Activated CD4-positive, alpha-beta T cell treated with anti-CD3 and anti-CD28 coated beads for 36 hours (primary cell): Measurements from ENCODE around the gene OR5M3. TPM values are rescaled to one million over a fixed set of nuclear protein-coding genes. Genes with fewer than 3 reads are reported as not detected.

Experiments
- total RNA-seq, 2 experiments: library from RNA; stranded (reverse); gene quantifications; one replicate each; pipeline ENCODE4 v1.2.3, GENCODE V29; 2021

OR5M3 gene
- total RNA-seq, 2 experiments from 2014 or later, result not detected

Other genes with a start within 250 kb of the OR5M3 start
- gene OR5T2, start 239.1 kb downstream of the OR5M3 start, total RNA-seq, result not detected
- not detected for gene OR5T3, start 221.1 kb downstream of the OR5M3 start, total RNA-seq
- not detected for gene OR5T1, start 199.2 kb downstream of the OR5M3 start, total RNA-seq
- not detected for gene OR8H1, start 181.1 kb downstream of the OR5M3 start, total RNA-seq
- gene OR8K3, start 158.2 kb downstream of the OR5M3 start, total RNA-seq, result not detected
- not detected for gene OR8K1, start 127.3 kb downstream of the OR5M3 start, total RNA-seq
- gene OR8J1, start 119.1 kb downstream of the OR5M3 start, total RNA-seq, result not detected
- gene OR8U1, start 97.7 kb downstream of the OR5M3 start, total RNA-seq, result not detected
- not detected for gene OR5AL1, start 60.7 kb downstream of the OR5M3 start, total RNA-seq
- gene OR5M8, start 18.0 kb upstream of the OR5M3 start, total RNA-seq, result not detected
- gene OR5M11, start 69.9 kb upstream of the OR5M3 start, total RNA-seq, result not detected
- gene OR5M10, start 104.4 kb upstream of the OR5M3 start, total RNA-seq, result not detected
- not detected for gene OR5M1, start 141.5 kb upstream of the OR5M3 start, total RNA-seq
- gene OR5AP2, start 169.1 kb upstream of the OR5M3 start, total RNA-seq, result not detected
- gene OR5AR1, start 190.3 kb upstream of the OR5M3 start, total RNA-seq, result not detected
- gene OR9G1, start 225.7 kb upstream of the OR5M3 start, total RNA-seq, result not detected